Measurements from ENCODE around the gene NXF1. TPM values are rescaled to one million over a fixed set of nuclear protein-coding genes. Genes with fewer than 3 reads are reported as not detected.

Gene NXF1
- total and polyA plus RNA-seq, 2 of the 13 experiments (the other 11 are each of a cell fraction or from before 2014, with no cell fraction given), result 30.4 to 30.9 TPM

DNA sequence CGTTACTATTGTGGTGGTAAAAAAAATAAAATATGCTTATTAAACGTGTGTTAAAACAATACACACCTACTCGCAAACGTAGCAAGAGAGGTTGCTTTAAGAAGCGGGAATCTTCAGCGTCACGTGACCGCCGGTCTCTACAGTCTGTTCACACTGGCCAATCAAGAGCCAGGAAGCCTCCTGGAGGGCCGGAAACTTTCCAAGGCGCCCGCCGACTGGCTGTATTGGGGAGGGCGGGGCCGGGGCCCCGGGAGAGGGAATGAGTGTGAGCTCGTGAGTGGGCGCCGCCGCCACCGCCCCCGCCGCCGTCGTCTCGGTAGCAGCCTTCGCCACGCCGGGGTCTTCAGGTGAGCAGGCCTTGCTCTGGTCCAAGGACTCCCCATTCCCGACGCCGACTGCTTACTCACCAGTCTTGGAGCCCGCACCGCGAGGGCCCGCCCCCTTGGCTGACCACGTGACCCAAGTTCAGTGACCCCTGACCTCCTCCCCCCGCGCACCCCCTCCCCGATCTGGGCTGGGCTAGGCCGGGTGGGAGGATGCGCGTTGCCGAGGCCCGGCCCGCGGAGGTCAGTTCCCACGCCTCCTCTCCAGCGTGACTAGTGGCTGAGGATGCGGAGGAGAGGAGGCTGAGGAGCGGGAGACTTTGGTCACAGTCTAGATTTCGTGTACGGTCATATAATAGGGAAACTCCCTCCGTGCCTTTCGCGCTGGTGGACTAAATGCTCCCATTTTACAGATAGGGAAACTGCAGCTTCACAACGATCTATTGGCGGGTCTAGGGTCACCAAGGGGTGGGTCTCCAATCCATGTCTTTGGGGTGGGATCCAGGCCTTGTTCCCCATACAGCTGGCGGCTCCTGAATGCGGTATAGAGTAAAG lies 33.9 kb downstream of the NXF1 start, which contains the start of gene TAF6L (continued):
- TF ChIP-seq PHF20 (CRISPR knock-in tag; IDR thresholded peaks at IDR 0.05) (peak; percentile 43; the same call in 1 of the 2 replicates), PITX1 (CRISPR knock-in tag; IDR thresholded peaks at IDR 0.05) (peak; percentile 63; the same call in 1 of the 2 replicates), ZFX (CRISPR knock-in tag; IDR thresholded peaks at IDR 0.05; ENCODE audit: low read depth) (peak; percentile 56), AKNA (CRISPR knock-in tag; IDR thresholded peaks at IDR 0.05; ENCODE audit: borderline replicate concordance) (no peak), PRMT3 (CRISPR knock-in tag; IDR thresholded peaks at IDR 0.05; ENCODE audit: borderline replicate concordance, low read depth) (no peak), ZNF468 (CRISPR knock-in tag; IDR thresholded peaks at IDR 0.05) (no peak), NFIC (IDR thresholded peaks at IDR 0.05; ENCODE audit: low read length) (no peak), ZNF280B (CRISPR knock-in tag; IDR thresholded peaks at IDR 0.05; ENCODE audit: borderline replicate concordance) (0 out of 2 replicates have a peak, but pooled peaks have one; percentile 37), FOXJ3 (CRISPR knock-in tag; IDR thresholded peaks at IDR 0.05; ENCODE audit: borderline replicate concordance) (no peak), ZNF788 (CRISPR knock-in tag; IDR thresholded peaks at IDR 0.05; ENCODE audit: borderline replicate concordance) (peak; percentile 48; the same call in 1 of the 2 replicates), IRF9 (CRISPR knock-in tag; IDR thresholded peaks at IDR 0.05; ENCODE audit: borderline replicate concordance) (0 out of 2 replicates have a peak, but pooled peaks have one; percentile 66), SP140L (CRISPR knock-in tag; IDR thresholded peaks at IDR 0.05; ENCODE audit: borderline replicate concordance) (no peak)
- TF ChIP-seq, protein P1, sequence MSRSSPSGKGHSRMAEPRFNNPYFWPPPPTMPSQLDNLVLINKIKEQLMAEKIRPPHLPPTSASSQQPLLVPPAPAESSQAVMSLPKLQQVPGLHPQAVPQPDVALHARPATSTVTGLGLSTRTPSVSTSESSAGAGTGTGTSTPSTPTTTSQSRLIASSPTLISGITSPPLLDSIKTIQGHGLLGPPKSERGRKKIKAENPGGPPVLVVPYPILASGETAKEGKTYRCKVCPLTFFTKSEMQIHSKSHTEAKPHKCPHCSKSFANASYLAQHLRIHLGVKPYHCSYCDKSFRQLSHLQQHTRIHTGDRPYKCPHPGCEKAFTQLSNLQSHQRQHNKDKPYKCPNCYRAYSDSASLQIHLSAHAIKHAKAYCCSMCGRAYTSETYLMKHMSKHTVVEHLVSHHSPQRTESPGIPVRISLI (CRISPR knock-in tag; IDR thresholded peaks at IDR 0.05; ENCODE audit: borderline replicate concordance), result 0 out of 2 replicates have a peak, but pooled peaks have one; percentile 37
- TF ChIP-seq, protein P2, sequence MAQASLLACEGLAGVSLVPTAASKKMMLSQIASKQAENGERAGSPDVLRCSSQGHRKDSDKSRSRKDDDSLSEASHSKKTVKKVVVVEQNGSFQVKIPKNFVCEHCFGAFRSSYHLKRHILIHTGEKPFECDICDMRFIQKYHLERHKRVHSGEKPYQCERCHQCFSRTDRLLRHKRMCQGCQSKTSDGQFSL (CRISPR knock-in tag; IDR thresholded peaks at IDR 0.05), result peak; percentile 82
- TF ChIP-seq, protein P3, sequence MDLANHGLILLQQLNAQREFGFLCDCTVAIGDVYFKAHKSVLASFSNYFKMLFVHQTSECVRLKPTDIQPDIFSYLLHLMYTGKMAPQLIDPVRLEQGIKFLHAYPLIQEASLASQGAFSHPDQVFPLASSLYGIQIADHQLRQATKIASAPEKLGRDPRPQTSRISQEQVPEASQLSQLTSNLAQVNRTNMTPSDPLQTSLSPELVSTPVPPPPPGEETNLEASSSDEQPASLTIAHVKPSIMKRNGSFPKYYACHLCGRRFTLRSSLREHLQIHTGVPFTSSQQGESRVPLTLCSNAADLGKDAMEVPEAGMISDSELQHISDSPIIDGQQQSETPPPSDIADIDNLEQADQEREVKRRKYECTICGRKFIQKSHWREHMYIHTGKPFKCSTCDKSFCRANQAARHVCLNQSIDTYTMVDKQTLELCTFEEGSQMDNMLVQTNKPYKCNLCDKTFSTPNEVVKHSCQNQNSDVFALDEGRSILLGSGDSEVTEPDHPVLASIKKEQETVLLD (CRISPR knock-in tag; IDR thresholded peaks at IDR 0.05; ENCODE audit: low read depth), result peak; percentile 62
